Measurements from ENCODE around the gene RAP1GAP2.

Gene RAP1GAP2

DNA sequence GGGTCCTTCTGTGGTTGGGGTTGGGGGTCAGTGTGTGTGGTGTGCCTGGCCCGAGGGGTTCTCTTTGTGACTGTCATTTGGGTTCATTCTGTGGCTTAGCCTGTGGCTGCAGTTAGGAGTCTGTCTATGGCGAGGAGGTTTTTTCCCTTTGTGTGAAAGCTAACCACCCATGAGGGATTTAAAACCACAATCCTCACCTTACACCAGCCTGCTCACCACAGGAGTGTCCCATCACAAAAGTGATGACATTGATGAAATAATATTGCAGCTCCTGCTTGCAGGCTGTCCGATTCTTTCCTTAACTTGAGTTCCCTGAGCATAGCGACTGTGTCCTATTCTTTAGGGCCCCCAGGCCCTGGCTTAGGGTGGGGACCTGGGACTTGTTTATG, 113.6 kb downstream of the RAP1GAP2 start (continued):
- TF ChIP-seq, protein P1, sequence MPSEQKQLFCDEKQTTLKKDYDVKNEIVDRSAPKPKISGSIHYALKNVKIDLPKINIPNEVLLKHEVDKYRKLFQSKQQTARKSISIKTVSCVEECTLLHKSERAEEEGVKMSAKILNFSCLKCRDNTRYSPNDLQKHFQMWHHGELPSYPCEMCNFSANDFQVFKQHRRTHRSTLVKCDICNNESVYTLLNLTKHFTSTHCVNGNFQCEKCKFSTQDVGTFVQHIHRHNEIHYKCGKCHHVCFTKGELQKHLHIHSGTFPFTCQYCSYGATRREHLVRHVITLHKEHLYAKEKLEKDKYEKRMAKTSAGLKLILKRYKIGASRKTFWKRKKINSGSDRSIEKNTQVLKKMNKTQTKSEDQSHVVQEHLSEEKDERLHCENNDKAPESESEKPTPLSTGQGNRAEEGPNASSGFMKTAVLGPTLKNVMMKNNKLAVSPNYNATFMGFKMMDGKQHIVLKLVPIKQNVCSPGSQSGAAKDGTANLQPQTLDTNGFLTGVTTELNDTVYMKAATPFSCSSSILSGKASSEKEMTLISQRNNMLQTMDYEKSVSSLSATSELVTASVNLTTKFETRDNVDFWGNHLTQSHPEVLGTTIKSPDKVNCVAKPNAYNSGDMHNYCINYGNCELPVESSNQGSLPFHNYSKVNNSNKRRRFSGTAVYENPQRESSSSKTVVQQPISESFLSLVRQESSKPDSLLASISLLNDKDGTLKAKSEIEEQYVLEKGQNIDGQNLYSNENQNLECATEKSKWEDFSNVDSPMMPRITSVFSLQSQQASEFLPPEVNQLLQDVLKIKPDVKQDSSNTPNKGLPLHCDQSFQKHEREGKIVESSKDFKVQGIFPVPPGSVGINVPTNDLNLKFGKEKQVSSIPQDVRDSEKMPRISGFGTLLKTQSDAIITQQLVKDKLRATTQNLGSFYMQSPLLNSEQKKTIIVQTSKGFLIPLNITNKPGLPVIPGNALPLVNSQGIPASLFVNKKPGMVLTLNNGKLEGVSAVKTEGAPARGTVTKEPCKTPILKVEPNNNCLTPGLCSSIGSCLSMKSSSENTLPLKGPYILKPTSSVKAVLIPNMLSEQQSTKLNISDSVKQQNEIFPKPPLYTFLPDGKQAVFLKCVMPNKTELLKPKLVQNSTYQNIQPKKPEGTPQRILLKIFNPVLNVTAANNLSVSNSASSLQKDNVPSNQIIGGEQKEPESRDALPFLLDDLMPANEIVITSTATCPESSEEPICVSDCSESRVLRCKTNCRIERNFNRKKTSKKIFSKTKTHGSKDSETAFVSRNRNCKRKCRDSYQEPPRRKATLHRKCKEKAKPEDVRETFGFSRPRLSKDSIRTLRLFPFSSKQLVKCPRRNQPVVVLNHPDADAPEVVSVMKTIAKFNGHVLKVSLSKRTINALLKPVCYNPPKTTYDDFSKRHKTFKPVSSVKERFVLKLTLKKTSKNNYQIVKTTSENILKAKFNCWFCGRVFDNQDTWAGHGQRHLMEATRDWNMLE (tag by site-specific recombination; conservative IDR thresholded peaks at IDR 0.05; ENCODE audit: low read depth): no peak
- TF ChIP-seq WT1 (tag by site-specific recombination; IDR thresholded peaks at IDR 0.05): no peak

DNA sequence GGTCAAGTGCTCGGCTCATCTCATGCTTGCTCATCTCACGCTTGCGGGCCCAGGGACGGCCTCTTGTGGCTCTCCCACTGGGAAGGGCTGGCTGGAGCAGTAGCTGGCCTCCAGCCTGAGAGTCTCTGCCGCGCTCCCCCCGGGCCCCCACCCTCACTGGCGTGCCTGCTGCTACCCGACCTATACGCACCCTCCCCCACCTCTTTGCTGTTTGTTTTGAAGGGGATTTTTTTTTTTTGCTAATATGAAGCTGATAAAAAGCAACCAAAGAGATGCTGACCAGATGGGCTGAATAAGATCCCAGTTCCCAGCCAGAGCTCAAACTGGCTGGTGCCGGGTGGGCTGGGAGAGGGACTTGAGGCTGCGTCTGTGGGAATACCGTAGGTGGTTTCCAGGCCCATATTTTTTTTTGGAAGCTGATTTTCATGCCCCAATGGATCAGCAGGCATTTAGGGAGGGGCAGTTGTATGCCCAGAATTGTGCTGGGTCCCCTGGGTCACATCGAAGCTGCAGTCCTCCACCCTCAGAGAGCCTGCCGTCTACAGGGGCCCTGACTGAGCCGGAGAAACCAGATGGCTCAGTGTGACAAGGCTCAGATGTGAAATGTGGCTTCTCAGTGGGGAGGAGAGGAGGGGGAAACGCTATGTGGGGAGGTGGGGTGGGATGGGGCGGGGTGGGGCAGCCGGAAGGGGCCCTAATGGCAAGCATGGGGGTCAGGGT, 115.0 kb downstream of the RAP1GAP2 start:
- Histone ChIP-seq H3K36me3 (ENCODE audit: control insufficient read depth in 2 of 2, insufficient read depth in 1 of 2, low read length in 2 of 2) (no peaks in the 10 kb centered on the region), H3K4me1 (ENCODE audit: control insufficient read depth, insufficient read depth, low read length) (no peaks in the 10 kb centered on the region), H3K4me3 (ENCODE audit: low read depth, low read length) (no peak overlapping the region), H3K27ac (ENCODE audit: extremely low read depth, low read depth, low read length) (no peak overlapping the region), H3K9me3 (ENCODE audit: control insufficient read depth, insufficient read depth, low read depth, low read length) (no peaks in the 10 kb centered on the region)
- ChIA-PET CTCF (no interaction called here), POLR2A (no interaction called here)
- TF ChIP-seq ZNF776 (tag by site-specific recombination; IDR thresholded peaks at IDR 0.05; ENCODE audit: borderline replicate concordance) (no peak), ZNF112 (tag by site-specific recombination; IDR thresholded peaks at IDR 0.05) (no peak), ZNF24 (tag by site-specific recombination; IDR thresholded peaks at IDR 0.05) (no peak), ZNF416 (tag by site-specific recombination; IDR thresholded peaks at IDR 0.05) (no peak), TRIM28 (IDR thresholded peaks at IDR 0.05; ENCODE audit: borderline replicate concordance, low read length) (no peak), ZNF394 (tag by site-specific recombination; IDR thresholded peaks at IDR 0.05; ENCODE audit: borderline replicate concordance) (no peak), ZFHX2 (tag by site-specific recombination; conservative IDR thresholded peaks at IDR 0.05) (no peak), ZNF157 (tag by site-specific recombination; IDR thresholded peaks at IDR 0.05) (no peak), TCF7L2 (IDR thresholded peaks at IDR 0.05; ENCODE audit: borderline replicate concordance, low read depth, low read length) (no peak), HOXC10 (CRISPR knock-in tag; IDR thresholded peaks at IDR 0.05) (no peak), ZNF184 (tag by site-specific recombination; IDR thresholded peaks at IDR 0.05) (no peak), ZNF114 (tag by site-specific recombination; IDR thresholded peaks at IDR 0.05) (no peak)
- TF ChIP-seq, protein P2, sequence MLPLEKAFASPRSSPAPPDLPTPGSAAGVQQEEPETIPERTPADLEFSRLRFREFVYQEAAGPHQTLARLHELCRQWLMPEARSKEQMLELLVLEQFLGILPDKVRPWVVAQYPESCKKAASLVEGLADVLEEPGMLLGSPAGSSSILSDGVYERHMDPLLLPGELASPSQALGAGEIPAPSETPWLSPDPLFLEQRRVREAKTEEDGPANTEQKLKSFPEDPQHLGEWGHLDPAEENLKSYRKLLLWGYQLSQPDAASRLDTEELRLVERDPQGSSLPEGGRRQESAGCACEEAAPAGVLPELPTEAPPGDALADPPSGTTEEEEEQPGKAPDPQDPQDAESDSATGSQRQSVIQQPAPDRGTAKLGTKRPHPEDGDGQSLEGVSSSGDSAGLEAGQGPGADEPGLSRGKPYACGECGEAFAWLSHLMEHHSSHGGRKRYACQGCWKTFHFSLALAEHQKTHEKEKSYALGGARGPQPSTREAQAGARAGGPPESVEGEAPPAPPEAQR (tag by site-specific recombination; IDR thresholded peaks at IDR 0.05): no peak
- TF ChIP-seq, protein P3, sequence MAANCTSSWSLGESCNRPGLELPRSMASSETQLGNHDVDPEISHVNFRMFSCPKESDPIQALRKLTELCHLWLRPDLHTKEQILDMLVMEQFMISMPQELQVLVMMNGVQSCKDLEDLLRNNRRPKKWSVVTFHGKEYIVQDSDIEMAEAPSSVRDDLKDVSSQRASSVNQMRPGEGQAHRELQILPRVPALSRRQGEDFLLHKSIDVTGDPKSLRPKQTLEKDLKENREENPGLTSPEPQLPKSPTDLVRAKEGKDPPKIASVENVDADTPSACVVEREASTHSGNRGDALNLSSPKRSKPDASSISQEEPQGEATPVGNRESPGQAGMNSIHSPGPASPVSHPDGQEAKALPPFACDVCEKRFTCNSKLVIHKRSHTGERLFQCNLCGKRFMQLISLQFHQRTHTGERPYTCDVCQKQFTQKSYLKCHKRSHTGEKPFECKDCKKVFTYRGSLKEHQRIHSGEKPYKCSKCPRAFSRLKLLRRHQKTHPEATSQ (tag by site-specific recombination; IDR thresholded peaks at IDR 0.05): no peak
- TF ChIP-seq, protein P4, sequence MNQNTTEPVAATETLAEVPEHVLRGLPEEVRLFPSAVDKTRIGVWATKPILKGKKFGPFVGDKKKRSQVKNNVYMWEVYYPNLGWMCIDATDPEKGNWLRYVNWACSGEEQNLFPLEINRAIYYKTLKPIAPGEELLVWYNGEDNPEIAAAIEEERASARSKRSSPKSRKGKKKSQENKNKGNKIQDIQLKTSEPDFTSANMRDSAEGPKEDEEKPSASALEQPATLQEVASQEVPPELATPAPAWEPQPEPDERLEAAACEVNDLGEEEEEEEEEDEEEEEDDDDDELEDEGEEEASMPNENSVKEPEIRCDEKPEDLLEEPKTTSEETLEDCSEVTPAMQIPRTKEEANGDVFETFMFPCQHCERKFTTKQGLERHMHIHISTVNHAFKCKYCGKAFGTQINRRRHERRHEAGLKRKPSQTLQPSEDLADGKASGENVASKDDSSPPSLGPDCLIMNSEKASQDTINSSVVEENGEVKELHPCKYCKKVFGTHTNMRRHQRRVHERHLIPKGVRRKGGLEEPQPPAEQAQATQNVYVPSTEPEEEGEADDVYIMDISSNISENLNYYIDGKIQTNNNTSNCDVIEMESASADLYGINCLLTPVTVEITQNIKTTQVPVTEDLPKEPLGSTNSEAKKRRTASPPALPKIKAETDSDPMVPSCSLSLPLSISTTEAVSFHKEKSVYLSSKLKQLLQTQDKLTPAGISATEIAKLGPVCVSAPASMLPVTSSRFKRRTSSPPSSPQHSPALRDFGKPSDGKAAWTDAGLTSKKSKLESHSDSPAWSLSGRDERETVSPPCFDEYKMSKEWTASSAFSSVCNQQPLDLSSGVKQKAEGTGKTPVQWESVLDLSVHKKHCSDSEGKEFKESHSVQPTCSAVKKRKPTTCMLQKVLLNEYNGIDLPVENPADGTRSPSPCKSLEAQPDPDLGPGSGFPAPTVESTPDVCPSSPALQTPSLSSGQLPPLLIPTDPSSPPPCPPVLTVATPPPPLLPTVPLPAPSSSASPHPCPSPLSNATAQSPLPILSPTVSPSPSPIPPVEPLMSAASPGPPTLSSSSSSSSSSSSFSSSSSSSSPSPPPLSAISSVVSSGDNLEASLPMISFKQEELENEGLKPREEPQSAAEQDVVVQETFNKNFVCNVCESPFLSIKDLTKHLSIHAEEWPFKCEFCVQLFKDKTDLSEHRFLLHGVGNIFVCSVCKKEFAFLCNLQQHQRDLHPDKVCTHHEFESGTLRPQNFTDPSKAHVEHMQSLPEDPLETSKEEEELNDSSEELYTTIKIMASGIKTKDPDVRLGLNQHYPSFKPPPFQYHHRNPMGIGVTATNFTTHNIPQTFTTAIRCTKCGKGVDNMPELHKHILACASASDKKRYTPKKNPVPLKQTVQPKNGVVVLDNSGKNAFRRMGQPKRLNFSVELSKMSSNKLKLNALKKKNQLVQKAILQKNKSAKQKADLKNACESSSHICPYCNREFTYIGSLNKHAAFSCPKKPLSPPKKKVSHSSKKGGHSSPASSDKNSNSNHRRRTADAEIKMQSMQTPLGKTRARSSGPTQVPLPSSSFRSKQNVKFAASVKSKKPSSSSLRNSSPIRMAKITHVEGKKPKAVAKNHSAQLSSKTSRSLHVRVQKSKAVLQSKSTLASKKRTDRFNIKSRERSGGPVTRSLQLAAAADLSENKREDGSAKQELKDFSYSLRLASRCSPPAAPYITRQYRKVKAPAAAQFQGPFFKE (tag by site-specific recombination; IDR thresholded peaks at IDR 0.05; ENCODE audit: borderline replicate concordance): no peak
- TF ChIP-seq, protein P5, sequence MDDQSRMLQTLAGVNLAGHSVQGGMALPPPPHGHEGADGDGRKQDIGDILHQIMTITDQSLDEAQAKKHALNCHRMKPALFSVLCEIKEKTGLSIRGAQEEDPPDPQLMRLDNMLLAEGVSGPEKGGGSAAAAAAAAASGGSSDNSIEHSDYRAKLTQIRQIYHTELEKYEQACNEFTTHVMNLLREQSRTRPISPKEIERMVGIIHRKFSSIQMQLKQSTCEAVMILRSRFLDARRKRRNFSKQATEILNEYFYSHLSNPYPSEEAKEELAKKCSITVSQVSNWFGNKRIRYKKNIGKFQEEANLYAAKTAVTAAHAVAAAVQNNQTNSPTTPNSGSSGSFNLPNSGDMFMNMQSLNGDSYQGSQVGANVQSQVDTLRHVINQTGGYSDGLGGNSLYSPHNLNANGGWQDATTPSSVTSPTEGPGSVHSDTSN (CRISPR knock-in tag; IDR thresholded peaks at IDR 0.05): no peak
- TF ChIP-seq, protein P6, sequence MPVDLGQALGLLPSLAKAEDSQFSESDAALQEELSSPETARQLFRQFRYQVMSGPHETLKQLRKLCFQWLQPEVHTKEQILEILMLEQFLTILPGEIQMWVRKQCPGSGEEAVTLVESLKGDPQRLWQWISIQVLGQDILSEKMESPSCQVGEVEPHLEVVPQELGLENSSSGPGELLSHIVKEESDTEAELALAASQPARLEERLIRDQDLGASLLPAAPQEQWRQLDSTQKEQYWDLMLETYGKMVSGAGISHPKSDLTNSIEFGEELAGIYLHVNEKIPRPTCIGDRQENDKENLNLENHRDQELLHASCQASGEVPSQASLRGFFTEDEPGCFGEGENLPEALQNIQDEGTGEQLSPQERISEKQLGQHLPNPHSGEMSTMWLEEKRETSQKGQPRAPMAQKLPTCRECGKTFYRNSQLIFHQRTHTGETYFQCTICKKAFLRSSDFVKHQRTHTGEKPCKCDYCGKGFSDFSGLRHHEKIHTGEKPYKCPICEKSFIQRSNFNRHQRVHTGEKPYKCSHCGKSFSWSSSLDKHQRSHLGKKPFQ (tag by site-specific recombination; IDR thresholded peaks at IDR 0.05): no peak
